Mucosa of descending colon (tissue), 3 donors: Measurements from ENCODE around the gene SUCLG1. TPM values are rescaled to one million over a fixed set of nuclear protein-coding genes. Genes with fewer than 3 reads are reported as not detected.

Source experiments
- ATAC-seq: fragments of 200-7000 bp; cut with Tn5 transposase; one replicate; pipeline ENCODE4 v1.9.1; 2020; ENCODE audit warnings: mild to moderate bottlenecking, moderate library complexity
- DNase-seq, 3 donors: peaks; one replicate each; pipeline ENCODE4 v3.0.0-alpha.2; 2020
- H3K36me3 ChIP-seq: fragments of 200-600 bp; one replicate; pipeline ENCODE4 v1.8.0; 2021; ENCODE audit warnings: low read depth, mild to moderate bottlenecking
- H3K4me1 ChIP-seq: fragments of 200-600 bp; one replicate; pipeline ENCODE4 v1.8.0; 2021; ENCODE audit warnings: low read depth, mild to moderate bottlenecking
- H3K4me3 ChIP-seq: fragments of 200-600 bp; one replicate; pipeline ENCODE4 v1.8.0; 2021; ENCODE audit warnings: mild to moderate bottlenecking
- H3K9me3 ChIP-seq: fragments of 200-600 bp; one replicate; pipeline ENCODE4 v1.8.0; 2021; ENCODE audit warnings: mild to moderate bottlenecking
- CTCF ChIP-seq: fragments of 200-600 bp; IDR thresholded peaks from one replicate; pipeline ENCODE4 v1.8.0; 2022; ENCODE audit warnings: antibody characterized with exemption, mild to moderate bottlenecking
- intact Hi-C, 2 donors: fragments of 100-400 bp; cut with DNase I in 1 of 2; cut with micrococcal nuclease in 1 of 2; formaldehyde crosslinking; loops; one replicate each; pipeline versions ENCODE4 v1.11.0 to v1.11.1; 2022; cut with DNase I, micrococcal nuclease
- total RNA-seq, 3 donors: library from RNA; stranded (reverse); fragmentation: NEBNext Ultra II Directional in 2 of 3; extraction: Animal tissue kit (Norgen Biotek cat#: 25700) in 2 of 3; gene quantifications; one replicate each; pipeline versions ENCODE4 v1.2.1 to v1.2.4, GENCODE V29; 2021 to 2023
- donor health status: DM: no; HTN: no; CAD: no; lungs with moderate emphysema.
- donor health status: DM: no; HTN: no; CAD: no.
- donor health status: DM: no; HTN: yes; CAD: no.

The SUCLG1 gene
- total RNA-seq, 3 donors from 2014 or later = 130 to 202 (median 195) TPM

GRCh38 chr2:84454581-84454980 is 4.5 kb downstream of the SUCLG1 start:
- intact Hi-C loops = no loop called here
- DNase-seq = no peak
- TF ChIP-seq CTCF = no peak
- ATAC-seq = no peak
- peaks cover 22% of the 10 kb centered on the region for H3K4me1 ChIP-seq
- no peaks in the 10 kb centered on the region for H3K9me3 ChIP-seq
- H3K4me3 ChIP-seq = no peak overlapping the region
- no peaks in the 10 kb centered on the region for H3K36me3 ChIP-seq

GRCh38 chr2:84452624-84453023 is 6.5 kb downstream of the SUCLG1 start:
- H3K4me1 ChIP-seq = peaks cover 14% of the 10 kb centered on the region
- H3K9me3 ChIP-seq = no peaks in the 10 kb centered on the region
- DNase-seq (no peak), ATAC-seq (no peak)
- H3K4me3 ChIP-seq = no peak overlapping the region
- H3K36me3 ChIP-seq = no peaks in the 10 kb centered on the region
- intact Hi-C loops = no loop called here
- TF ChIP-seq CTCF = no peak

- ATAC-seq (no peak), DNase-seq (no peak)
- H3K9me3 ChIP-seq = no peaks in the 10 kb centered on the region
- H3K4me3 ChIP-seq = no peak overlapping the region
- H3K36me3 ChIP-seq = no peaks in the 10 kb centered on the region
- no peak for TF ChIP-seq CTCF
- intact Hi-C loops = no loop called here
- H3K4me1 ChIP-seq = peaks cover 4% of the 10 kb centered on the region
Measured at GRCh38 chr2:84451579-84451978, 7.5 kb downstream of the SUCLG1 start.

GRCh38 chr2:84450288-84451227 is 8.5 kb downstream of the SUCLG1 start:
- Histone ChIP-seq H3K36me3 (no peaks in the 10 kb centered on the region), H3K9me3 (no peaks in the 10 kb centered on the region), H3K4me1 (no peaks in the 10 kb centered on the region), H3K4me3 (no peak overlapping the region)
- intact Hi-C loops = no loop called here
- peak; percentile 16 for ATAC-seq
- DNase-seq = no peak
- TF ChIP-seq CTCF = no peak

GRCh38 chr2:84449711-84450110 is 9.4 kb downstream of the SUCLG1 start:
- ATAC-seq = no peak
- Histone ChIP-seq H3K9me3 (no peaks in the 10 kb centered on the region), H3K4me3 (no peak overlapping the region), H3K4me1 (no peaks in the 10 kb centered on the region), H3K36me3 (no peaks in the 10 kb centered on the region)
- intact Hi-C loops = no loop called here
- no peak for TF ChIP-seq CTCF
- no peak for DNase-seq
